ENCODE results near the gene OTOF.

DNA sequence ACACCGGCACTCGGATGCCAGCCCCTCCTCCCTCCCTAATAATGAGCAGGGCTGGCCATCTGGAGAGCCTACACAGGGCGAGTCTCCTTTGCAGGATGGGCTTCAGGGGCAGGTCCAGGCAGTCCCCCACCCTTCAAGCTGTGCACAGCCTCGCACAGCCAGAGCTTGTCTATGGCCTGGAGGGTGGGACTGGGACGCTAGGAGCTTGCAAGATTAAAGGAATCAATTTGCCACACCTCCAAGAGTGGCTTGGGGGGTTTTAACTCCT is 43.9 kb upstream of the OTOF start:
- TF ChIP-seq POLR2A (IDR thresholded peaks at IDR 0.05) = no peak
- TF ChIP-seq CTCF (IDR thresholded peaks at IDR 0.05) = no peak

All from body of pancreas (tissue), 4 donors.